NCI-H1092 (cell line): ENCODE data around the gene RAC2.

Experiments used
- DNase-seq: peaks from one replicate; lab custom pipeline; 2025; lab: John Stamatoyannopoulos, UW

Gene RAC2

DNA sequence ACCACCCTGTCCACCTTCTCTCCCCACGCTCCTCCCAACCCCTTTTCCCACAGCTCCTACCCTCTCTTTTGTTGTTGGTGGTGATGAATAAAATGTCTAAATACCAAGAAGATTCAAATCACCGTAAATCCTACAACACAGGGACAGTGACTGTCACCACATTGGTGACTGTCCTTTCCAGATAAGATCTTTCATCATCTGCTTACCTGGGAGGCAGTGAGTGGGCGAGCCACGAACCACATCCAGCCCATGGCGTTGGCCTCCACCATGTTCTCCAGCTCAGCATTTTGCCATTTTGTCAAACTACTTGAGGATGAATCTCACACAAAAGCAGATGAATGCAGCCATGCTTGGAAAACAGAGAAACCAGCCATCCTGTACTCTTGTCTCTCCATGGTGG, 31.6 kb upstream of the RAC2 start:
- no peak for DNase-seq

DNA sequence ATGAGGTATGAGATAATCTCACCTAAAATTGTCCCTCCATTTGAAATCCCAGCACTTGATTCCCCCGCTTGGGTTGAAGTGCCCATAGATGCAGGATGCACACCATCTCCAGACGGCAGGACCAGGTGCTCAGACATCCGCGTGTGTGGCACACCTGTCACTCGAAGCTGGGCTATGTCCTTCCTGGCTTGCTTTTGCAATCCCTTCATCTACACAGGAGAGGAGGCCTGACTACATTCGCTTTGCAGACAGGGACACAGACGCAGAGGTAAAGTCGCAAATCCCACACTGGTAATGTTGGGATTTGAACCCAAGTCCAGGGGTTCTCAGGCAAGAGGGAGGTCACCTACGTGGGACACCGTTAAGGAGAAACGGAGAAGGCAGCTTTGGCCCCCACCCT, 31.1 kb upstream of the RAC2 start:
- no peak for DNase-seq

DNA sequence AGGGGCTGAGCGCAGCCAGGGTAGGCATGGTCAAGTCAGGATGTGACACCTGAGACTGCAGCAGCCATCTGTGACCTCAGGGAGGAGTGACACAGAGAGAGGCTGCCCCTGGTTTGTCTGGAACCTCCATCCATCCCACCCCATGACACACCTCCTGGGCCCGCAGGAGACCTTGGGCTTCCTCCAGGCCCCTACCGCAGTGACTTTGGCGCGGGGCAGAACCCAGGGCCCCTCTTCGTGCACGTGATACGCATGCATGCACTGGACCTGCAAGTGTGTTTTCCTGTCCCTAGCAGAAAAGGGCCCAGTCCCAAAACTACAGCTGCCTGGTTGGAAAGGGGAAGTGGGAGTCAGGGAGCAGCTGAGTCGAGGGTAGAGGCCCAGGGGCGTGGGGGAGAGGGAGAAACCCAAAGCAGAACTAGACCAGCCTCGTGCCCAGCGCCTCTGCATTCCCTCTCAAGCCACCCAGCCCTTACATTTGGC, 30.4 kb upstream of the RAC2 start:
- no peak for DNase-seq

DNA sequence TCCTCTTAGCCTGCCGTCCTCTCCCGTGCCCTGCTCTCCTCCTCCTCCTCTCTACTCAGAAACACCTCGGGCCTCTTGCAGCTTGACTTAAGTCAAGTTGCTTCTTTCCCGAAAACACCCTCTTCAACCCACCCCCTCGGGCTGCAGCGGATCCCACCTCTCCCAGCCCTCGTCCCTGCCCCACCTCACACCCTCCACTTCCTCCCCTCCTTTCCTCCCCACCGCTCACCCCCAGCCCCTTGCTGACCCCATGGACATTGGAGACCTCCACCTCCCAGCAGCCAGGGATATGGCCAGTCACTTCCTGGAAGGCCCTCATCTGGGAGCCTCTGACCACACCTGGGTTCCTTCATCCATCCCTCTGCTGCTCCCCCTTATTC, 29.8 kb upstream of the RAC2 start:
- DNase-seq = no peak

DNA sequence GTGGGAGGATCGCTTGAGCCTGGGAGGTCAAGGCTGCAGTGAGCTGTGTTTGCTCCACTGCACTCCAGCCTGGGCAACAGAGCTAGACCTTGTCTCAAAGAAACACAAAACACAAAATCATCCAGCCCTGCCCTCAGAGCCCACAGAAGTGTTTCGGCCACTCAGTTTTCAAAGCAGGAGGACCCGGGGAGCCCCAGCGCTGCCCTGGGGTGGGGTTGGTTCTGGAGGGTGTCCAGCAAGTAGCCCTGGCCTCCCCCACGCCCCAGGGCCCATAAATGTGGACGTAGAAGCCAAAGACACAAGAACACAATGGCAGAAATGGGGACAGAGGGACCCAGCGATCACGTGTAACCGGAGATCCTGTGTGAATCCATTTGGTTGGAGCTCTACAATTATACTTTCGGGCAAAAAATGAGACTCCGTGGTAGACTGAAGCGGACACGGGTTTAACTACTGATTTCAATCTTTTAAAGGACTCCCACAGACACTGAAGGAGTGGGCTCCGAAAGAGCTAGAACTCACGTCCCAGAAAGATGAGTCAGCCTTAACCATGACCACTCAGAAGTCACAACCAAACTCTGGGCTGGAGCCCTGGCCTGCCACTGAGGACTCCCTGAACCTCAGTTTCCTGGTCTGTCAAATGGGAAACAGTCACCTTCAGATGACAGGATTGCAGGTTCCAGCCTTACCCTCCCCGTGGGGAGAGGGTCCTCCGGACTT, 29.2 kb upstream of the RAC2 start:
- DNase-seq = no peak

DNA sequence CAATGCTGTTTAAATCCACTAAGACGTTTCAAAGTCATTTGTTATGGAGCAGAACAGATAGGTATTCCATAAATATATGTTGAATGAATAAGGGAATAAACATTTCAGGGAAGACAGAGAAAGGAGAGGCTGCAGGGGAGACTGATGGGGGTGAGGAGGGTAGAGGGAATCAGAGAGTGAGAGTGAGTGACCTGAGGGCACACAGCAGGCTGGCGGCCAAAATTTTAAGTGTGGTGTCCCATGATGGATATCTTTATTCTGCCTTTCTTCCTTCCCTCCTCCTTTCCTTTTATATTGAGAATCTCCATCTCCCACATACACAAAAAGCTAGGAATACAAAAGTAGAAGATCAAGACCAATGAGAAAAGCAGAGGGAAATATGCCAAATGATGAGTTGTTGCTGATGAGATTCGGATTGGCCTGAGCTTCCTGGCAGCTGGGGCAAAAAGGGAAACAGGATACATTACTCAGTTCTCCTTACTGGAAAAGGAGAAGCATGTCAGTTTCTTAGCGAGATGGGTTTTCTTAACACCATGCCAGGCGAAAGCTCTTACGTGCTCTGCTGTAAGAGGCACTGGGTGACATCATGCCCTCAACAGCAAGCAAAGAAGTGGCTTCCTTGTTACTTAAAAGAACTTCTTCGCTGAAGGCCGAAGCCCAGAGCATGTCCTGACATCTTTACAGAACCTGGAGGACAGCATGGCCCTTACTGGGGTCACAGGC, 27.0 kb upstream of the RAC2 start:
- no peak for DNase-seq

DNA sequence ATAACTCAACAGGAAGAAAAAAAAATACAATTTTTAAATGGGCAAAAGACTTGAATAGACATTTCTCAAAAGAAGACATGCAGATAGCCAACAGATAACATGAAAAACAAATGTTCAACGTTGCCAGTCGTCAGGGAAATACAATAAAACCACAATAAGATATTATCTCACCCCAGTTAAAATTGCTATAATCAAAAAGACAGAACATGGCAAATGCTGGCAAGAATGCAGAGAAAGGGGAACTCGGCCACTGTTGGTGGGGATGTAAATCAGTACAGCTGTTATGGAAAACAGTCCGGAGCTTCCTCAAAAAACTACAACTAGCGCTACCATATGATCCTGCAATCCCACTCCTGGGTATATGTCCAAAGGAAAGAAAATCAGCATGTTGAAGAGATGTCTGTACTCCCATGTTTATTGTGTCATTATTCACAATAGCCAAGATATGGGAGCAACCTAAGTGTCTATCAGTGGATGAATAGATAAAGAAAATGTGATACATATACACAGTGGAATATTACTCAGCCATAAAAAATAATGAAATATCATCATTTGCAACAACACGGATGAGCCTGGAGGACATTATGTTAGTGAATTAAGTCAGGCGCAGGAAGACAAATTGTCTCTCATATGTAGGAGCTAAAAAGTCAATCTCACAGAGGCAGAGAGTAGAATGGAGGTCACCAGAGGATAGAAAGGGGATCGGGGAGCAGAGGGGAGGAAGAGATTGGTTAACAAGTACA, 26.0 kb upstream of the RAC2 start:
- DNase-seq = no peak

DNA sequence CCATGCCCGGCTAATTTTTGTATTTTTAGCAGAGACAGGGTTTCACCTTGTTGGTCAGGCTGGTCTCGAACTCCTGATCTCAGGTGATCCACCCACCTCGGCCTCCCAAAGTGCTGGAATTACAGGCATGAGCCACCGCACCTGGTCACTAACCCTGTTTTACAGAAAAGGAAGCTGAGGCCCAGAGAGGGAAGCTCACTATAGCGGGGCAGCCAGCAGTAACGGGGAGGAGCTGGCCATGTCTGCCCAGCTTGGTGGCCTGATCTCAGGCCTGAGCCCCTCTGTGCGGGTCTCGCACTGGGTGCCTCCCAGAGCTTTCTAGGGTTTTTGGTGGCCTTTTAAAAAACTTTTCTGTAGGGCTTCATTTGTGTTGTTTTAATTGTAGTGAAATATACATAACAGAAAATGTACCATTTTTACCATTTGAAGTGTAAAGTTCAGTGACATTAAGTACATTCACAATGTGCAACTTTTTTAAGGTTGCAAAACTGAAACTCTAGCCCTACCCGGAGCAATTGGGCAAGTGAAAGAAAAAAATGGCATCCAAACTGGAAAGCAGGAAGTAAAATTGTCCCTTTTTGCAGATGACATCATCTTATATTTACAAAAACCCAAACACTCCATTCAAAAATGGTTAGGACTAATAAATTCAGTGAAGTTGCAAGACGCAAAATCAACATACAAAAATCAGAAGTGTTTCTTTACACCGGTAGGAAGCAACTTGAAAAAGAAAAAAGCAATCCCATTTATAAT, 23.8 kb upstream of the RAC2 start:
- DNase-seq = no peak

DNA sequence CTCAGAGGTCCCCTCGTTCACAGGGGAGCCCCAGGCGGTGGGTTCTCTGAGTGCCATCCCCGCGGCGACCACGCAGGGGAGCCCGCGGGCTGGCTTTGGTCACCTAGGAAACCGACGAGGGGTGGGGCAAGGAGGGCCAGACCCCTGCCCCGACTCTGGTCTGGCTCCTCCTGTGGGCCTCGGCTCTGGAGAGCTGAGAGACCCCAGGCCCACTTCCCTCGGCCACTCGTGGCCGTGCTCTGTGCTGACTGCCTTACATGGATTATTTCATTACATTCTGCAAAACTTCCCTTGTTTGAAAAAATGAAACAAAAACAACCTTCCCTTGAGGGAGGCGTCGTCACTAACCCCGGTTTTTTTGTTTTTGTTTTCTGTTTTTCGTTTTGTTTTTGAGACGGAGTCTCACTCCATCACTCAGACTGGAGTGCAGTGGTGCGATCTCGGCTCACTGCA, 23.1 kb upstream of the RAC2 start:
- DNase-seq = peak; percentile 28

DNA sequence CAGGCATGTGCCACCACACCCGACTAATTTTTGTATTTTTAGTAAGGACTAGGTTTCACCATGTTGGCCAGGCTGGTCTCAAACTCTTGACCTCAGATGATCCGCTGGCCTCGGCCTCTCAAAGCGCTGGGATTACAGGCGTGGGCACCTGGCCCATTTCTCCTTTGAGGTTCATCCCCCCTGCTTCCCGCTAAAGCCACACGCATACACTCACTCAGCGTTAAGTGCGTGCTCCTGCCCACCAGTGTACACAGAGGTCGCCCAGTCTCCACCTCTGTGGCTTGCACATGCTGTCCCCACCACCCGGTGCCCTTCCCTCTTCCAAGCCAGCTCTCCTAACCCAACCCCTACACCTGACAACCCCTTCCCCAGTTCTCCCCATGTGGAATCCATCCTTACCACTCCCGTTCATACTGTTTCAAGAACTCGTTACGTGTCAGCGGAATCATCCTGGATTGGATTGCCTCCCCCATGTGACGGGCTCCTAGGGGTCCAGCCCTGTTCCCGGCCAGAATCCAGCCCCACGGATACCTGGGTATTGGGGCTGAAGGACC, 22.6 kb upstream of the RAC2 start:
- DNase-seq = no peak

DNA sequence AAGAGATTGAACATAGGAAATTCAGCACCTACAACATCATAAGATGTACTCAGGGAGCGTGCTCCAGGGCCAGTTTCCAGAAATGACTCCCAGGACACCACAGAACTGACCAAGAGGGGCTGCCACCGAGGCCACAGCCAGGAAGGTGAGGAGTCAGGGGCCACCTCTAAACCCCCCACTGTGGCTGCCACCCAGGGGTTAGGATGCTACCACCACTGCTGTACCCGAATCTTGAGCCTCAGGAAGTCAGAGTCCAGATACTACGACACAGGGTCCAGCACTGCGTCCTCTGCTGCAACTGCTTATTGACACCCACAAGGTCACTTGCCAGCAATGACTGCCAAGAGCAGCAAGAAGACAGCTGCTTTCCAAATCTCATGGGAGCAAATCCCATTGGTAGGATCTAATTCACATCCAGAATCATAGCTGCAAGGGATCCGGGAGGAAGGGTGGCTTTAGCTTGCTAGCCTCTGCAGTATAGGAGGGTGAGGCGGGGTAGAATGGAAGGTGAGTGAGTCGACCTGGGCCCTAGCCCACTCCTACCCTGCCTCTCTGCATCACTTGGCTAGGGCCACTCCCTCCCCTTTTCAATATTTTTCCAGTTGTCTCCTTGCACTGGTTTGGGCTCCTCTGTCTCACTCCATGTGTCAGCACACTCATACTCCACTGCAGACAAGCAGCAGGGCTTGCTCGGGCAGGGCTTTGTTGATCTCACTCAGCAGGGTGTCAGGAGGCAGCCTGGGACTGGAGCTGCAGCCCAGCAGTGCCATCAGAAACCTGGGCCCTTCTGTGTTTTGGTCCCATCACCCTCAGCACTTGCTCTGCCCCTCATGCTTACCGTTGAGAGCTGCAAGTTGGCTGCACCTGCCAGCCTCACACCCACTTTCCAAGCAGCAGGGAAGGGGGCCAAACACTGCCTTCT, 20.2 kb upstream of the RAC2 start:
- no peak for DNase-seq

DNA sequence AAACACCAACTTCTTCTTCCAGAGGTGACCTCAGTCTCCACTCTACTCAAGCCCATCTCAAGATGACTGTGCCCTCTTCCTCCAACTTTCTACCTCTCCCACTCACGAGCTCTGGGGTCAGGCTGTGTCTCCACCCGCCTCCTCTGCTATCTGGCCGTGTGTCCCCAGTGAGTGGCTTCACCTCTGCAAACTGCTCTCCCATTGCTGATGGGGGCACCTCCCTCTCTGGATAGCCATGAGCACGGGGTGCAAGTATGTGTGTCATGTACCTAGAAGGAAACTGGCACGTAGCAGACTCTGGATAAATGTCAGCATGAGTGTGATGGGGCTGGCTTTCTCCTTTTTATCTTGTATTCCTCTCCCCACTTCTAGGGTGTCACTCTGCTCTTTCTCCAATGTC, 18.3 kb upstream of the RAC2 start:
- DNase-seq = no peak

DNA sequence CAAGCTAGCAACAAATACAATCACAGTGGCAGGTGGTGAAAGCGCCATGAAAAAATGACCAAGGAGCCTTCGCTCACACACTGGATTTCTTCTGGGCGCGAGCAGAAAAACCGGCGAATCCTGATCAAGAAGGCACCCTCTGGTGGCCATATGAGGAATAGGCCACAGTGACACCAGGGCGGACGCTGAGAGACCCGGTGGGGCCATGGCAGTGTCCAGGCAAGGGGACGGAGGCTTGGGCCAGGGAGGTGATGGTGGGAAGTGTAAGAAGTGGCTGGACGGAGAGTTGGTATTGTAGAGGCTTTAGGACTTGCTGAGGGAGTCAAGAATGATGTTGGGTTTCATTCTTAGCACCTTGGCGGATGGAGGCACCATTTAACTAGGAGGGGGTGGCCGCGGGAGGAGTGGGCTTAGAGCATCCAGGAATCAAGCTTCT, 16.9 kb upstream of the RAC2 start:
- DNase-seq = peak; percentile 34

DNA sequence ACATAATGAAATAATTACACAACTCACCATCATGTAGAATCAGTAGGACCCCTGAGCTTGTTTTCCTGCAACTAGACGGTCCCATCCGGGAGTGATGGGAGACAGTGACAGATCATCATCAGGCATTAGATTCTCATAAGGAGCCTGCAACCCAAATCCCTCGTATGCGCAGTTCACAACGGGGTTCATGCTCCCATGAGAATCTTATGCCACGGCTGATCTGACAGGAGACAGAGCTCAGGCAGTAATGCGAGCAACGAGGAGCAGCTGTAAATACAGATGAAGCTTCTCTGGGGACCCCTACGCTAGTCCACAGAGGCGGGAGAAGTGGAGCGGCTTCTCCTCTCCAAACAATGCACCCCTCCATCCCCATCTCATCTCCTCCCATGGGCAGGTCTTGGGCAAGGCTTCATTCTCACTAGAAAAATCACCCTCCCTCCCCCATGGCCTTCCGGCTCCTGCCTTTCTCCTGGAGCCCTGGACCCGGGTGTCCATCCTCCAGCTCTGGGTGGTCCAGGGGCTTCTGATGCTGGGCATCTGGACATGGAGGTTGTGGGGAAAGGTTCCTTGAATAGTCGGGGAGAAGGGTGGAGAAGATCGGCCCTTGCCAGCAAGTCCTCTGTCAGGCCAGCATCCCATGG, 16.2 kb upstream of the RAC2 start:
- DNase-seq = no peak

DNA sequence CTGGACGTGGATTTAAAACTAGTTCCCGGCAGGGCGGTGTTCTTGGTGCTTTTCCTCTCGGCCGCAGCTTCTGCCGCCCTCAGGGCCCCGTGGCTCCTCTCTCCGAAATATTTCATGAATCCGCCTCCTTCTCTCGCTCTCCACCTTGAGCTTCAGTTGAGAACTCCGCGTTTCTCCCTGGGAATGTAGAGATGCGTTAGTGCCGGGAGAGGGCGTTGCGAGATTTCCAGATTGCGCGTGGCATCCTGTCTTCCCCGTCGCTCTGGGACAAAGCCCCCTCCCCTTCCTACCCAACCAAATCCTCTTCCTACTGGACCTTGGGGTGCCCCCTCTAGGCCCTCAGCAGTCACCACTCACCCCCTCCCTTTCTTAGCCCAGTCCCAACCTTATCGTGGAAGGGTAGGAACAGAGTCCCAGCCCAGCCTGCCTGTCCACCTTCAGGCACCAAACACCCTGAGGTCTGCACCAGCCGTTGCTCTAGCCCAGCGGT, 15.5 kb upstream of the RAC2 start:
- DNase-seq = no peak

DNA sequence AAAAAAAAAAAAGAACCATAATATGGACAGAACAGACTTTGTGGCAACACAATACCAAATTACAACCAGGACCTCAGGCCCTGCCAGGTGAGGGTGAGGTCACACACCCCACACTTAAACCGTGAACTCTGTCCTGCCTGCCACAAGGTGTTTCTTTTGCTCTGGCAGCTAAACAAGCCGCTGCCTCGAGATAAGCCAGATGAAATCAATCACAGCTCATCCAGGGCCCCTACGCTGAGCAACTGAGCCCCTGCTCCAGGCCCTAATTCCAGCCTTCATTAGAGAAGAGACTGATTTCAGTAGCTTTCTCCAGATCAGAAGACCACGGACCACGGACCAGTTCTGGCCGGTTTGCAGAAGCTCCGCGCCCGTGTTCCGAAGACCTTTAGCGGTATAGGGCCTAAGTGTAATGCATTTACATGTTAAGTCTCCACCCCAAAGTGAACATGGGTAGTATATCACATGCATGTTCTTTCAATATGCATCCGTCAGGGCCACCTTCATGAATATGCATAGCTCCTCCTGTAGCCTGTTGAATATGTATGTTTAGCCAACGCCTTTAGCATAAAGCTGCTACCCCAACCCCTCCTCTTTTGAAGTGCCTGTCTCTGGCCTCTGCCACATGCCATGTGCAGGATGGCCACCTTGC, 14.8 kb upstream of the RAC2 start:
- DNase-seq = no peak

DNA sequence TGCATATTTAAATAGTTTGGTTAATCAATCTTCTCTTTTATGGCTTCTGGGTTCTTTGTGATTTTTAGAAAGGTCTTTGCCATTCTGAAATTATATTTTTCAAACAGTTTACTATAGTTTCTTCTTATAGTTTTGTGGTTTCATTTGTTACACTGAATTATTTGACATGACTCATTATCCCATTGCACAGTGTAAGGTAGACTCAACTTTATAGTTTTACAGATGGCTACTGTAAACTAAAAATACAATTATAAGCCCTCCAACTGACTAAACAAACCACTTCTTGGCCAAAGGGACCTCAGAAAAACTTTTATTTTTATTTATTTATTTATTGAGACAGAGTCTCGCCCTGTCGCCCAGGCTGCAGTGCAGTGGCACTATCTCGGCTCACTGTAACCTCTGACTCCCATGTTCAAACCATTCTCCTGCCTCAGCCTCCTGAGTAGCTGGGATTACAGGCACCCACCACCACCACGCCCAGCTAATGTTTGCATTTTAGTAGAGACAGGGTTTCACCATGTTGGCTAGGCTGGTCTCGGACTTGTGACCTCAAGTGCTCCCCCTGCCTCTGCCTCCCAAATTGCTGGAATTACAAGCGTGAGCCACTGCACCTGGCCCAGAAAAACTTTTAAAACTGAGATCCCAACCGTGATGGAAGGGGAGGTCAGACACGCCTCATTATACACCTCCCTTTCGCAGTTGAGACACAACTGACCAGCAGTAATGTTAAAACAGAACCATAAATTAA, 14.1 kb upstream of the RAC2 start:
- no peak for DNase-seq

DNA sequence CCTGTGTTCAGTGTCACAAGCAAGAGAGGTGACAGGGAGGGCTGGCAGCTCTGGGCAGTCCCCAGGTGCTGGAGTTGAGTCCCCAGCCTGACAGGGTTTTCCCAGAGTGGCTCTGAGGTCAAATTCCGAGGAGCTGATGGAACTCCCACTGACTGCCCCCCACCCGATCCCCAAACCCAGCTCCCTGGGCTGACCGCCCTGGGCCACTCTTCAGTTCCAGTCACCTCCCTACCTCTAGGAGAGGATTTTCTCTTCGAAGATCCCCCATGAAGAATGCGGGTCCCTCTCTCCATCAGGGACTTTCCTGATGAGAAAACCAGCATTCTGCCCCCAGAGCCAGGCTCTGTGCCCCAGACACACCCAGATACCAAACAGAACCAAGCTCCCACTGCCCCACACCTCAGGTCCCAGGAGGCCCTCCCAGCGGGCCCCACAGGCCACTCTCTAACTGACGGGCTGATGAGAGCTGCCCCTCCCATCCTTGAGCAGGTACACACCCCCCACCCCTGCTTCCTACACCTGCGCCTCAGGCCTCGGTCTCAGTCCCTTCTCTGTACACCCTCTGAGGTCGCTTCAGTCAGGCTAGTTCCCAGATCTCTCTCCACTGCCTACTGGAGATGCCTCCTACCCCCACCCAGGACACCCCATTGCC, 12.1 kb upstream of the RAC2 start:
- no peak for DNase-seq
